SH-SY5Y (cell line): Measurements from ENCODE around the gene TMEM182.

Source experiments
- GATA2 ChIP-seq: IDR thresholded peaks from 2 replicates; pipeline ENCODE4 v1.6.1; 2011; ENCODE audit warnings: mild to moderate bottlenecking, low read depth, low read length
- GATA3 ChIP-seq: IDR thresholded peaks from 2 replicates; pipeline ENCODE4 v1.6.1; 2011; ENCODE audit warnings: low read depth, mild to moderate bottlenecking, low read length, moderate library complexity

GRCh38 chr2:102809291-102810189 lies 47.7 kb downstream of the TMEM182 start:
- no peak for TF ChIP-seq GATA3
- no peak for TF ChIP-seq GATA2
